ENCODE measurements around the gene DPP9.
"Not testable (repeated sequence)": the region's sequence is repeated elsewhere in the genome, so short reads cannot be mapped to it uniquely, and the experiment has no call there.

DPP9 gene

DNA sequence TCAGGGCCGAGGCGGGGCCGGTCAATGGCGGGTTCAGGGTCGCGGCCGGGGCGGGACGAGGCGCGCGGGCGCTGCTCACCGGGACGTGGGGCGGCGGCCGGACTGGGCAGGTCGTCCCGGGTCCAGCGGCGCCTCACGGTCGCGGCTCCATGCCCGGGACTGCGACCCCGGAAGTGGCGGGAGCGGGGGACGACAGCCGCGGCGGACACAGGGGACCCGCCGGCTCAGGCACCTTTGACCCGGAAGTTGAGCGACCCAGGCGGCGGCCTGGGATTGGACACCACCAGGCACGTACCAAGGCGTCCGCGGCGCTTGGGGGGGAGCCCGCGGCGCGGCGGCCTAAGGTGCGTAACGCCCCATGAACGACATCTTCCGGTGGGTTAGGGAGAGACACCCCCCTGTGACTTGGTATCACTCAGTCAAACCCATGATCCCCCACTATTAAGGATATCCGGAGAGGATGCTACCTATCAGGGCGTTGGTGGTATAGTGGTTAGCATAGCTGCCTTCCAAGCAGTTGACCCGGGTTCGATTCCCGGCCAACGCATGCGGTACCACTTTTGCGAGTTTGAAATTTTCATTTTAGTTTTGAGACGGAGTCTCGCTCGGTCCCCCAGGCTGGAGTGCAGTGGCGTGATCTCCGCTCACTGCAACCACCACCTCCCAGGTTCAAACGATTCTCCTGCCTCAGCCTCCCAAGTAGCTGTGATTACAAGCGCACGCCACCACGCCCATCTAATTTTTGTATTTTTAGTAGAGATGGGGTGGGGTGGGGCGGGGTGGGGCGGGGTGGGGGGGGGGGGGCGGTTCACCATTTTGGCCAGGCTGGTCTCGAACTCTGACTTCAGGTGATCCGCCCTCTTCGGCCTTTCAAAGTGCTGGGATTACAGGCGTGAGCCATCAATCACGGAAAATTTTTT lies at the start of gene DPP9:
Gene DPP9 (minus strand): TSS at position 248 of the 920 bp plus-strand sequence. CDS start 3,936 bp downstream, outside the sequence.
- DNase-seq (ENCODE audit: low spot score), result peak; percentile 99

DNA sequence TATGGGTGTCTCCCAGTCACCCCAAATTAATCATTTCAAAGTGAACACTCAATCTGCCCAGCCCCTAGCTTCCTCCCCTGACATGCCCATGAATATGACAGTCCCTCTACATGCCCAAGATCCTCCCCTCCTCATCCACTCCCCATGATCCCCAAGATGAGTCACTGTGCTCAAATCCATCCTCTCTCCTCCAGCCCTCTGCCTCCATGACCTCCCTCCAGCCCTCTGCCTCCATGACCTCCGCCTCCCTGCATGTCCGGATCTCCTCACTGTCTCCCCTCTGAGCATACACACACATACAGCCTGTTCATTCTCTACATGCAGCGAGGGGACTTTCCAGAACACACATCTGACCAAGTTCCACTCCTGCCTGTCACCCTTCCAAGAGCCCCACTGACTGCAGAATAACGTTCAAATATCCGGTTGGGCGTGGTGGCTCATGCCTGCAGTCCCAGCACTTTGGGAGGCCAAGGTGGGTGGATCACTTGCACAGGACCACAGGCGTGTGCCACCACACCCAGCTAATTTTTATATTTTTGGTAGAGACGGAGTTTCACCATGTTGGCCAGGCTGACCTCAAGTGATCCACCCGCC lies 49.5 kb upstream of the DPP9 start:
- no peak for DNase-seq (ENCODE audit: low spot score)

DNA sequence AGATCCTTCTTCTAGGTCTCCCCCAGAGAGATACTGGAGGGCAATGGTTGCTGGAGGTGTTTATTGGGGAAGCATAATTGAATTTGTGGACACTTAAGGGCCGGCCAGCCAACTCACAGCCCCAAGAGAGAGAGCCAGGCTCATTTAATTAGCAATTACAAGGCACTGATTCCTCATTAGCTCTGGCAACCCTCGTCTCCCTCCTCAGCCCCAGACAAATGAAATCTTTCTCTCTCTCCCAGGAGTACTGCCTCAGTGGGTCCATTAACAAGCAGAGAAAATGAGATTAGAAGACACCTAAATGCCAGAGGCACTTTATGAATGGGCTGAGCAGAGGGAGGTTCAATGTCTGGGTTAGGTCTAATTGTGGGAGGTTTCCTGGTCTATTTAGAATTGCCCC lies 48.9 kb upstream of the DPP9 start:
- no peak for DNase-seq (ENCODE audit: low spot score)

DNA sequence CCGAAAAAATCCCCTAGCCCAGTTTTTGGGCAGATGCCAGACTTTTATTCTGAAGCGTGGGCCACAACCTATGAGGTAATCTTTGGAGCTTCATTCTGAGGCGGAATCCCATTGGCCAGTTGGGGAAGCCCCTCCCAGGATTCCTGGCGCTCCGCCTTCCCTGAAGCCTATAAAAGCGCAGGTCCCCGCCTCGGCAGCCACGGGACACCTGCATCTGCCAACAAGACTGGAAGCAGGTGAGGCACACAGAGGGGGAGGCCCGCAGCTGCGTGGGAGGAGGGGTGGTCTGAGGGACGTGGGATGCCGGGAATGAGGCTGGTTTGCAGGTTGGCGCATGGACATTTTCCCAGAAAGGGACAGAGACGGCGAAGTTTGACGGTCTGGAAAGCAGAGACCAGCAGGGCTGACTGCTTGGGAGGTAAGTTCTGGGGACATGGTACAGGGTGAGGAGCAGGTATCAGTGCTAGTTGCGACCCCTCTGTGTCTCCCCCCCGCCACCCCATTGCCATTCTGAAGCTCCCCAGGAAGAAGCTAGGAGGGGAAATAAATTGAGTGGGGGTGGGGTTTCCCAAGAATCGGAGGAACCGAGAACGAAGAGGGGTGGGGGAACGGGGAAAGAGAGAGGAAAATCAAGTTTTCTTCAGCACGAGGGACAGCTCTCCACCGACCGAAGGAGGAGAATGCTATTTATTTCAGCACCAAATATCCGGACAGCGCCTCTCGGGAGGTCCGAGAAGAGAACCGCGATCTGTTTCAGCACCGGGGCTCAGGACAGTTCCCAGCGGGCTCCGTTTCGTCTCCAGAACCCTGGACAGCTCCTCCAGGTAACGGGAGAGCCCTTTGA lies 45.5 kb upstream of the DPP9 start:
- DNase-seq (ENCODE audit: low spot score), result peak; percentile 89

DNA sequence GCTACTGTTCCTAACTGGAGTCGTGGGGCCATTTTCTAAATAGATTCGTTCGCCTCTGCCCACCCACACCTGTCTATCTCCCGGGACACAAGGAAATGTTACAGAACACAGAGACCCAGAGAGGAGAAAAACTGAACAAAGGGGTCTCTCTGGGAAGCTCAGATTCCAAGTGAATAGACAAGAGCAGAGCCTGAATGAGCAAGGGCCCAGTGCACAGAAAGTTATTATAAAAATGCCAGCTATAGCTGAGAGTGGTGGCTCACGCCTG lies 40.7 kb upstream of the DPP9 start:
- no peak for DNase-seq (ENCODE audit: low spot score)

DNA sequence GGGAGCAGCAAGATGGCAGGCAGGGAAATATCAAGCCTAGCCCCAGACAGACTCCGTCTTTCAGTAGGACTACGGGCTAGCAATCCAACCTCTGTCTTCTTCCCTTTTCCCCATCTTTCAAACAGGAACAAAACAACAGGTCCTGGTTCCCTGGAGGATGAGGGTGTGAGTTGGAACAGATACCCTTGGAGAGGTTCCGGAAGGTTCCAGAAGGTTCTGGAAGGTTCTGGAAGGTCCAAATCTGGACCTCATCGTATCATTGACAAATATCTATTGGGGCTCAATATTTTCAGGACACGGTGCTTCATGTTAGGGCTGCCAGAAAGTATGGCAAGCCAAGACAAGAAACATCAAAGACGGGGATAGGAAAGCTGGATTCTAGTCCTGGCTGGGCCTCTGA lies 39.4 kb upstream of the DPP9 start:
- no peak for DNase-seq (ENCODE audit: low spot score)

DNA sequence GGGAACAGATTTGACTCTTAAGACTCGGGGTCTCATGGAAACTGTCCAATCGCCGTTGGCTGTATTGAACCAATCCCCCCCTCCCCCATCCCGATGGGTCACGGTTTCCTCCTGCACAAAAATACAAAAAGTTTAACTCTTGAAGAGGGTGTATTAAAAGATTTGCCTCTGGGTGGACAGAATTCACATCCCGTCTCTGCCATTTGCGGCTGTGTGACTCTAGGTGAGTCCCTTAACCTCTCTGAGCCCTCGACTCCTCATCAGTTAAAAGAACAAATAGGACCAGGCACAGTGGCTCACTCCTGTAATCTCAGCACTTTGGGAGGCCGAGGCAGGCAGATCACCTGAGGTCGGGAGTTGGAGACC lies 36.6 kb upstream of the DPP9 start:
- no peak for DNase-seq (ENCODE audit: low spot score)

DNA sequence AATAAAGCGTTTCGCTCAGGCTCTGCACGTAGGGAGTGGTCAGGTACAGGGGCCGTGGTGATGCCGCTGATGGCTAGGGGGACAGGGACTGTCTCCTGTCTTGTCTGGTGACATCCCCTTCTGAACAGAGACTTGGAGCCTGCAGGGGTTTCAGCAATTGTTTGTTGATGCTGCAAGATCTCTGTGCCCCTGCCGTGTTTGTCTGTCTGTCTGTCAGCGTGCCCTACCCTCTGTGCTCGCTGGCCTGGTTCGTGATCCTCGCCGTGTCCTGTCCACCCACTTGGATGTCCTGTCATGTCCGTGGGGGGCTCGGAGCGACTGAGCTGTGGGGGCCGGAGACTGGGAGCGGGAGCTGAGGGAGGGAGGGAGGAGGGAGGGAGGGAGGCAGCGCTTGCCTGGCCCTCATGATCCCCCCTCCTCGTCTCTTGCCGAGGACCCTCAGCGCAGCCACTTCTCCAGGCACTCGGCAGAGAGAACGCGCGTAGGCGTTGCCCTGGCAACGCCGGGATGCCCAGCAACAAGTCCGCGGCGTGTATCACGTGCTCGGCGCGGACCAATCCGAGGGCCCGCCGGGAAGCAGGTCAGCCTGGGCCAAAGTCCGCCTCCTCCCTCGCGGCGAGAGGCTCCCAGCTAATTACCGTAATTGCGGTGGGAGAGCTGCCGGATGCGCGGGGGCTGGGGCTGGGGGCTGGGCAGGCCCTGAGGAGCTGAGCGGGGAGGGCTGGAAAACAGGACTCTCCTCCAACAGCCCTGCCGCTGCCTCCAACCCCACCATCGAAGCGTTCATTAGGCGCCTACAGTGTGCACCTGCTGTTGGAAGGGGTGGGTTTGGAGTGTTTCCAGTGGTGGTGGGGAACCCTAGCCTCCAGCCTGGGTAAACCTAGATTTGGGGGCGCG lies 36.0 kb upstream of the DPP9 start:
- peak; percentile 100 for DNase-seq (ENCODE audit: low spot score)

DNA sequence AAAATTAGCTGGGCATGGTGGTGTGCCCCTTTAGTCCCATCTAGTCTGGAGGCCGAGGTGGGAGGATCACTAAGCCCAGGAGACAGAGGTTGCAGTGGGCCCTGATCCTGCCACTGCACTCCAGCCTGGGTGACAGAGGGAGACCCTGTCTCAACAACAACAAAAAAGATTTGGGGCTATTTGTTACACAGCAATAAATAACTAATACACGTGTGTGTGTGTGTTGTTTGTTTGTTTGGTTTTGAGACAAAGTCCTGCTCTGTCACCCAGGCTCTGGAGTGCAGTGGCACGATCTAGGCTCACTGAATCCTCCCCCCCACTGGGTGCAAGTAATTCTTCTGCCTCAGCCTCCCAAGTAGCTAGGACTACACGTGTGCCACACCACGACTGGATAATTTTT lies 35.0 kb upstream of the DPP9 start:
- no peak for DNase-seq (ENCODE audit: low spot score)

DNA sequence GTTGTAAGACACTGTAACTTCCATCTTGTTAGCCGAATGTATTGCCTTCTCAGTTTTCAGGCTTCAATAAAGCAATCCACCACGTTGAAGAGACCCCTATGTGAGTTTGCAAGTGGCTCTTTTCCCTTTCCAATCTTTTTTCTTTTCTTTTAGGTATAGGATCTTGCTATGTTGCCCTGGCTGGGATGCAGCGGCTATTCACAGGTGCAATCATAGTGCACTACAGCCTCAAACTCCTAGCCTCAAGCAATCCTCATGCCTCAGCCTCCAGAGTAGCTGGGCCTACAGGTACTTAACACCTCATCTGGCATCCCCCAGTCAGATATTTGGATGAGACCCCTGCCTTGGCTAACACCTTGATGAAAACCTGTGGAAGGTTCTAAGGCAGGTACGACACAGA lies 34.4 kb upstream of the DPP9 start:
- no peak for DNase-seq (ENCODE audit: low spot score)

DNA sequence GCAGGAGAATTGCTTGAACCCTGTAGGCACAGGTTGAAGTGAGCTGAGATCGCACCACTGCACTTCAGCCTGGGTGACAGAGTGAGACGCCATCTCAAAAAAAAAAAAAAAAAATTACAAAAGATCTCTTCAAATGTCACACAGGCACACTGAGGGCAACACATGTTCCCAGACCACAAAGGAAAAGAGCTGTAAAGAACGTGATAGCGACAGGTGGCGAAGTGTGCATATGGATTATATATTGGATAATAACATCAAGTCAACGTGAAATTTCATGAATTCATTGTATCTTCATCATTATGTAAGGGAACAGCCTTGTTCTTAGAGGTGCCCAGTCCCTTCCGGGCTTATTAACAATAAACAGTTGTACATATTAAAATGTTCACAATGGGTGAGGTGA lies 31.8 kb upstream of the DPP9 start:
- no peak for DNase-seq (ENCODE audit: low spot score)

DNA sequence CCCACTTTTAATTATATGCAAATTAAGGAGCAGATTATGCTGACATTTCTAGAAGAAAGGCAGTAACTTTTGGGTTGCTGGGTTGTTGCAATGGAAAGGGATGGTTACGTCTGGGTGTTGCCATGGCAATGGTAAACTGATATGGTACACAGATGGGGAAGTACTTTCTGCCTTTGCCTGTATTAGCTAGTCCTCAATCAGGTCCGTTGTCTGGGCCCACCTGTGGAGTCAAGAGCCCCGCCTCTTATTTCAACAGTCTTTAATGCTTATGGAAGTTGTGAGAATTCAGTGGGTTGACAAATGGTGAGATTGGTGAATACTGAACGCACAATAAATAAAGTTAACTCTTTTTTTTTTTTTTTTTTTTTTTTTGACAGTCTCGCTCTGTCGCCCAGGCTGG lies 30.6 kb upstream of the DPP9 start:
- DNase-seq (ENCODE audit: low spot score), result no peak

DNA sequence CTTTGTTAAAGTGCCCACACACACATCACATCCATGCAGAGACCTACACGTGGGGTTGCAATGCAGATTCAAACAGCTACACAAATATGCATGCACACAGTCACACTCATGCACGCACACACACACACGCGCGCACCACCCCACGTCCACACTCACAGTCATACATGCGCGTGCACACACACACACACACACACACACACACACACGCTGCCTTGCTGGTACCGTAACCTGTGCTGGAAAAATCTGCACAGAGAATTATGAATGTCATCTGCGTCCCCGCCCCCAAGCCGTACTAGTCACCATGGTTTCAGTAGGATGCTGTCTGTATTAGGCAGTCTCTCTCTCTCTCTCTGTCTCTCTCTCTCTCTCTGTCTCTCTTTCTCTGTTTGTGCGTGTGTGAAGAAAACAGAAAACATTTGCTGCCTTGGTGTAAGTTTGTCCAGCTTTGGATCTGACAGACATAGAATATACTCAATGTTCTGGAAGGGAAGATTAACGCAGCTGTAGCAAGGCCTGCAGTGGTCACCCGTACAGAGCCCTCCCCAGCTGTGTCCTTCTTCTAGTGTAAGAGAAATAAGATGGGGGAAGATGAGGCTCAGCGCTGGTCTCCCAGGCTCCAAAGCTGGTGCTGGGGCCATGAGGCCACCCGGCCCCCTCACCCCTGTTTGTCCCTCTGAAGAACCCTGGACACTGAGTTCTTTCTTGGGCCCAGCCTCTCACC lies 26.4 kb upstream of the DPP9 start:
- no peak for DNase-seq (ENCODE audit: low spot score)

DNA sequence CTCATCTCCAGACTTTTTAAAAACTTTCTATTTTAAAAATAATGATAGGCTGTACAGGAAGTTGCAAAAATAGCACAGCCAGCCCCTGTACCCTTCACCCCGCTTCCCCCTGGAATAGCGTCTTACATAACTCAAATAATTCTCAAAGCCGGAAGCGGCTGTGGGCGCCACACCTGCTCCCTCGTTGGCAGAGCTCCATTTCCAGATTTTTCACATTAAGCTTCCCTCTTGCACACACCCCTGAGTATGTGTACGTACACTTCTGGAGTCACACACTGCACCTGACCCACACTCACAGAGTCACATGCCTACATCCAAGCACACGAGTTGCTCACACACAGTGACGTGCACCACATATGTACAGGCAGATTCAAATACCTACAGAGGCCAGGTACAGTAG lies 24.9 kb upstream of the DPP9 start:
- DNase-seq (ENCODE audit: low spot score), result no peak

DNA sequence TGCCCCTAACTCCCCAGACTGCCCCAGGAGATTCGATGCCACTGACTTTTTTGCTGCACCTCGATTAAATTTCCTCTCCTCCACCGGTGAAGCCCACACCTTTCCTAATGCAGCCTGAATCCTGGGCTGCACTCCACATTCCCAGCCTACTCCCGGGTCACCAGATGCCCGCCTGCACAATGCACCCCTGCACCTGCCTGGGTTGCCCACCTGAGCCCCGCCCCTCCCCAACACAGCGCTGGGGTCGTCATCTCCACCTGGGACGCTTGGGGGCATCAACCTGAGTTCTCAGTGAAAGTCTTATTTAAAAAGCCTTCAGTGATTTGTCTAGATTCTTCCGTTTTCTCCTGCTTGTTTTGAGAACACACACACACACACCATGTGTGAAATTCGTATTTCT lies 24.5 kb upstream of the DPP9 start:
- no peak for DNase-seq (ENCODE audit: low spot score)

DNA sequence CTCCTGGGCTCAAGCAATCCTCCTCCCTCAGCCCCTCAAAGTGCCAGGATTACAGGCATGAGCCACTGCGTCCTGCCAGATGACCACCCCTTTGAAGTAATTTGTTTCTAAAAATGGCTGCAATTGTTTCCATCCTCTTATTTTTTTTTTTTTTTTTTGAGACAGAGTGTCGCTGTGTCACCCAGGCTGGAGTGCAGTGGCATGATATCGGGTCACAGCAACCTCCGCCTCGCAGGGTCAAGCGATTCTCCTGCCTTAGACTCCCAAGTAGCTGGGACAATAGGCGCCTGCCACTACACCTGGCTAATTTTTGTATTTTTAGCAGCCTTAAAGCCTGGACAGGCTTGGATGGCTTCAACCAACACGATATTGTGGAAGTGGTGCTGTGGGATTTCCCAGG lies 22.3 kb upstream of the DPP9 start:
- no peak for DNase-seq (ENCODE audit: low spot score)

DNA sequence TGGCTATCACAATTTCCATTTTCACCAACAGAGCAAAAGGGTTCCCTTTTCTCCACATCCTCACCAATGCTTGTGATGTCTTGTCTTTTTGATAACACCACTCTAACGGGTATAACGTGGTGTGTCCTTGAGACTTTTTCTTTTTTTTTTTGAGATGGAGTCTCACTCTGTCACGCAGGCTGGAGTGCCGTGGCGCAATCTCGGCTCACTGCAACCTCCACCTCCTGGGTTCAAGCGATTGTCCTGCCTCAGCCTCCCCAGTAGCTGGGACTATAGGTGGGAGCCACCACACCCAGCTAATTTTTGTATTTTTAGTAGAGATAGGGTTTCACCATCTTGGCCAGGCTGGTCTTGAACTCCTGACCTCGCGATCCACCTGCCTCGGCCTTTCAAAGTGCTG lies 21.5 kb upstream of the DPP9 start:
- DNase-seq (ENCODE audit: low spot score), result not testable (repeated sequence)

DNA sequence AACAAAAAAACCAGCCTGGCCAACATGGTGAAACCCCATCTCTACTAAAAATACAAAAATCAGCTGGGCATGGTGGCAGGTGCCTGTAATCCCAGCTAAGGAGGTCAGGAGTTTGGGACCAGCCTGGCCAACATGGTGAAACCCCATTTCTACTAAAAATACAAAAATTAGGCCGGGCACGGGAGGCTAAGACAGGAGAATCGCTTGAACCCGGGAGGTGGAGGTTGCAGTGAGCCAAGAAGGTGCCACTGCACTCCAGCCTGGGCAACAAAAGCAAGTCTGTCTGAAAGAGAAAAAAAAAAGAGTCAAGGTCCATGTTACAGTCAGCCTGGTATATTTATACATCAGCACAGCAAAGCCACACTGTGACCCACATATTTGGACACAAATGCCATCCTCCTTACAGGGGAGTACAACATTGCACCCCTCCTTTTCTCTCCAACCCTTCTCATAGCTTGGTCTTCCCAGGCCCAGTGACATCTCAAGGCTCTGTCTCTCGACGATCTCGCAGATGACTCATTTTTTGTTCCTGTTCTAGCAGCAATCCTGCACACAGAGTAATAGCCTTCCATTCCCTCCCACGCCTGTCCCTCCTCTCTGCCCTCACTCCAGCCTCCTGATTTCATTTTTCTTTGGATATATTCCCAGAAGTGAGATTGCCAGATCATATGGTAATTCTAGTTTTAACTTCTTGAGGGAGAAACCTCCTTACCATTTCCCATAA lies 21.0 kb upstream of the DPP9 start:
- peak; percentile 91 for DNase-seq (ENCODE audit: low spot score)

DNA sequence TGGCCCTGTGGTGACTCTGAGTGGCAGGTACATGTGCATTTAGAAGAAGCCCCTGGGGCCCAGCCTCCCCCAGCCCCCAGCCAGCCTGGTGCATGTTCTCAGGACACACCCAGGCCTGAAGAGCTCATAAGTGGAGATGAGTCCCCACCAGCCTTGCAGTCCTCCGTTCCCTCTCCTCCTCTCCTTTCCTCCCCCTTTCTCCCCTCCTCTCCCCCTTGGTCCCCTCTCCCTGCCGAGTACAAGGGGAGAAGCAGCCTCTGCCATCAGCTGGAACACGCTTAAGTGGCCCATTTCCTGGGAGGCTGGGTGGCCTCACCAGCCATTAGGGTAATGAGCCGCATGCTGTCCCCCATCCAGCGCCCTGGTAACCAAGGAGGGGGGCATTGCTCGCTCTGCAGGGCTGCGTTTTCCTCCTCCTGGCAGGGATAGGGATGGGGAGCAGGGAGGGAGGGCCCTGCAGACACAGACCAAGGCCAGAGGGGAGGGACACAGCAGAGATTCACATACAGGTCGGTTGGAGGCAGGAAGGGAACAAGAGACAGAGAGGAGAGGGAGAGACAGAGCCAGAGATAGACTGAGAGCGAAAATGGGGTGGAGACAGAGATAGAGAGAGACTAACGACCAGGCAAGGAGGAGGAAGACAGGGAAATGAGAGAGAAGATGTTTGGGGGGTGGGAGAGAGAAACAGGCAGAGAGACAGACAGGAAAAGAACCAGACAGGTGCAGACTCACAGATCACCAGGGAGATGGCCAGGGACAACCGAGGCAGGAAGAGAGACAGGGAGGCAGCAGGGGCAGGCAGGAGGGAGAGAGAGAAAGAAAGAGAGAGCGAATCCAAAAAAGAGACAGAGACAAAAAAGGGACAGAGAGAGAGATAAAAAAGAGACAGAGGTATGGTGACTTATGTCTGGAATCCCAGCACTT lies 19.3 kb upstream of the DPP9 start:
- DNase-seq (ENCODE audit: low spot score), result no peak

DNA sequence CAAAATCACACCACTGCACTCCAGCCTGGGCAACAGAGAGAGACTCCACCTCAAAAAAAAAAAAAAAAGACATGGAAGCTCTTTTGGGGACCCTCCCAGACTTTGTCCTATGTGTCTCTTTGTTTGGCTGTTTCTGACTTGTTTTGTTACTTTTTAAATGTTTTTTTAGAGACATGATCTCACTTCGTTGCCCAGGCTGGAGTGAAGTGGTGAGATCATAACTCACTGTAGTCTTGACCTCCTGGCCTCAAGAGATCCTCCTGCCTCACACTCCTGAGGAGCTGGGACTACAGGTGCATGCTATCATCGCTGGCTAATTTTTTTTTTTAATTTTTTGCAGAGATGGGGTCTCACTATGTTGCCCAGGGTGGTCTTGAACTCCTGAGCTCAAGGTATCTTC lies 16.4 kb upstream of the DPP9 start:
- DNase-seq (ENCODE audit: low spot score), result no peak
